ENCODE measurements around the gene CSH2.
"Not testable (repeated sequence)": the region's sequence is repeated elsewhere in the genome, so short reads cannot be mapped to it uniquely, and the experiment has no call there.

The CSH2 gene

DNA sequence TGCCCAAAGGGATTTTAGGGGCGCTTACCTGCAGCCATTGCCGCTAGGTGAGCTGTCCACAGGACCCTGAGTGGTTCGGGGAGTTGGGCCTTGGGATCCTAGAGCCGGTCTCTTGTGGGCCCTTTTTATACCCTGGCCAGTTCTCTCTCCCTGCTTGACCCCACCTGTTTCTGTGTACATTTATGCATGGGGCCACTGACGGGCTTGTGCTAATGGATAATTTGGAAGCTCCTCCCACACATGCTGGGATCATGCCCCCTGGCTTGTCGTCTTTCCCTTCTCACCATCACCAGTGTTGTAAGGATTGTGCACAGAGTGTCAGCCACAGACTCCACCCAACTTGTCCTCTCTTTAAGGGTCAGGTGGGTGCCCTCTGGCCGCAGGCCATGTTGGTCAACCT is at the start of gene CSH2:
Gene CSH2 (minus strand): TSS at position 101 of the 400 bp plus-strand sequence. CDS start 63 bp downstream, at position 38.
- DNase-seq = not testable (repeated sequence)

DNA sequence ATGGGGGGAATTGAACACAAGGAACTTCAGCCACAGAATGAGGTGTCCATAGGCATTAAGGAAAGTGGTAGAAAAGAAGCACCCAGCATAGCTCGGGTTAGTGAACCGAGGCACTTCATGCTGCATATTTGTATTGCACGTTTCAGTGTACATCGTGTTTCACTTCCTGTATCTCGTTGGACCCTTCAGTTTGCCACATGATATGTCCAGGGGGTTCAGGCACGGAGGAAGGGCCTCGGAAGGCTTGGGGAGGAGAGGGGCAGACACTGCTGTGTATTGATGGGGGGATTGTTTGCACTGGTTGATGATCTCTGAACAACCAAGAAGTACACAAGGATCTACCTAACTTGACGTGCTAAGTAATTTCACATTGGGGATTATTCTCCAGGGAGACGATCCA is 48.9 kb upstream of the CSH2 start:
- DNase-seq = not testable (repeated sequence)

DNA sequence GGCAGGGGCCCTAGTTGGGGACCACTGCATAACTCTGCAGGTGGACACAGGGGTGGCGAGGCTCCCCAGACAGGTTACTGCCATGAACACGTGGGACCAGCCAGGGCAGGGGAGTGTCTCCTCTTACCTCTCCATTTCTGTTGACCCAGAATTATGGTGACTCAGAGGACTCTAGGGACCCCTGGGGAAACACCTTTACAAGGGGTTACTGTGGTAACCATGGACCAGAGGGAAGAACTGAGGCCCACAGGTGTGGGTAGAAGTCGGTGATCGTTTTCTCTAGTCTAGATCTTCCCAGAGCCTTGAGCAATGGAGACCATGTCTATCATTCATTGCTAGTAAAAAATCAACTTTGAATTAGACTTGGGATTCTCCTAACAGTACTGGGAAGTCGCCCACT is 47.3 kb upstream of the CSH2 start:
- not testable (repeated sequence) for DNase-seq

DNA sequence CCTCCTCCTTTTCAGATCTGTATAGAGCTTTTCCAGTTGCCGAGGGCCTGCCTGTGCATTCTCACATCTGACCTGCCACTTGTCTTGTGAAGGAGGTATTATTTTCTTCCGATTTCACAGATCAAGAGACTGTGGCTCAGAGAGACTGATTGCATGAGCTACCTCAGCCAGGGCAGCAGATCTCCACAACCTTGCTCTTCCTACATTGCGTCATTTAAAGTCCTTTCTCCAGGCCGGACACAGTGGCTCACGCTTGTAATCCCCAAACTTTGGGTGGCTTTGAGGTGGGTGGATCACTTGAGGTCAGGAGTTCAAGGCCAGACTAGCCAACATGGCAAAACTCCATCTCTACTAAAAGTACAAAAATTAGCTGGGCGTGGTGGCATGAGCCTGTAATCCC is 46.6 kb upstream of the CSH2 start:
- not testable (repeated sequence) for DNase-seq

DNA sequence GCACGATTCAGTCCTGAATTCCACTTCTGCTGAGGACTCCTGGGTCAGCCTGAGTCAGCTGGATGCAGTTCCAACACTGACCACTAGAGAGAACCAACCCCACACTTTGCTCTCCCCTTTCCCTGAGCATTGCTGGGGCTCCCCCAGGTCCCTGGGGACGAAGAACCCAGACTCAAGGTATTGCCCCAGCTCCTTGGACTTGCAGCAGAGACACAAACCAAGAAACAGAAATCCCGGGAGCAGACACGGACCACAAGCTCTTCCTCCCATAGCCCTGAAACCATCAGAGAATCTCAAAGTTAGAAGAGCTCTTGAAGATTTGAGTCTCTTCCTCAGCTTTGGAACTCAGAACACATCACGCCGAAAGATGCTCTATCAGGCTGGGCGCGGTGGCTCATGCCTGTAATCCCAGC is 45.8 kb upstream of the CSH2 start:
- DNase-seq = peak; percentile 72

DNA sequence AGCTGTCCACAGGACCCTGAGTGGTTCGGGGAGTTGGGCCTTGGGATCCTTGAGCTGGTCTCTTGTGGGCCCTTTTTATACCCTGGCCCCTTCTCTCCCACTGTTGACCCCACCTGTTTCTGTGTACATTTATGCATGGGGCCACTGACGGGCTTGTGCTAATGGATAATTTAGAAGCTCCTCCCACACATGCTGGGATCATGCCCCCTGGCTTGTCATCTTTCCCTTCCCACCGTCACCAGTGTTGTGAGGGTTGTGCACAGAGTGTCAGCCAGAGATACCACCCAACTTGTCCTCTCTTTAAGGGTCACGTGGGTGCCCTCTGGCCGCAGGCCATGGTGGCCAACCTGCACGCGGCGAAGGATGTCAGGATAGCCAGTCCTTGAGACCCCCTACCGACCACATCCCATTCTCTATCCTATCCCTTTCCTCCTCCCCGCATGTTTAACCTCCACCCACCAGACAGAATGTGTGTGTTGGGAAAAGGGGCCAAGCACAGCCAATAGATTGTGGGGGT is 45.4 kb upstream of the CSH2 start, which contains the start of gene GH1:
Gene GH1 (minus strand): TSS at position 51 of the 517 bp plus-strand sequence. CDS start 63 bp downstream, outside the sequence.
- DNase-seq = not testable (repeated sequence)

DNA sequence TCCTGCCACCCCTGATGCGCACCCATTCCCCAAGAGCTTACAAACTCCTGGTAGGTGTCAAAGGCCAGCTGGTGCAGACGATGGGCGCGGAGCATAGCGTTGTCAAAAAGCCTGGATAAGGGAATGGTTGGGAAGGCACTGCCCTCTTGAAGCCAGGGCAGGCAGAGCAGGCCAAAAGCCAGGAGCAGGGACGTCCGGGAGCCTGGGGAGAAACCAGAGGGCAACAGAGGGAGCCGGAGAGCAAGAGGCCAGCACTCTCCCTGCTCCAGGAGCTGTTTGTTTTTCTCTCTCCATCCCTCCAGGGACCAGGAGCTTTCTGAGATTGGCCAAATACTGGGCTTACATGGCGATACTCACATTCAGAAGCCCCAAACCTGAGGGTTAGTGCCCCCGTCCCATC is 44.8 kb upstream of the CSH2 start:
- DNase-seq = no peak

DNA sequence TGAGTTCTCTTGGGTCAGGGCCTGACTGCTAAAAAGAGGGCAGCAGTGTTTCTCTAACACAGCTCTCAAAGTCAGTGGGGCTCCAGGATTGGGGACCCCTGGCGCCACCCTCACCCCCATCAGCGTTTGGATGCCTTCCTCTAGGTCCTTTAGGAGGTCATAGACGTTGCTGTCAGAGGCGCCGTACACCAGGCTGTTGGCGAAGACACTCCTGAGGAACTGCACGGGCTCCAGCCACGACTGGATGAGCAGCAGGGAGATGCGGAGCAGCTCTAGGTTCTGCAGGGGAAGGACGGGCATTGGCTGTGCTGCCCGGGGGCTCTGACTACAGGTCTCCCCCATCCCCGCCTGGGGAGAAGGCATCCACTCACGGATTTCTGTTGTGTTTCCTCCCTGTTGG is 44.2 kb upstream of the CSH2 start:
- DNase-seq = no peak

DNA sequence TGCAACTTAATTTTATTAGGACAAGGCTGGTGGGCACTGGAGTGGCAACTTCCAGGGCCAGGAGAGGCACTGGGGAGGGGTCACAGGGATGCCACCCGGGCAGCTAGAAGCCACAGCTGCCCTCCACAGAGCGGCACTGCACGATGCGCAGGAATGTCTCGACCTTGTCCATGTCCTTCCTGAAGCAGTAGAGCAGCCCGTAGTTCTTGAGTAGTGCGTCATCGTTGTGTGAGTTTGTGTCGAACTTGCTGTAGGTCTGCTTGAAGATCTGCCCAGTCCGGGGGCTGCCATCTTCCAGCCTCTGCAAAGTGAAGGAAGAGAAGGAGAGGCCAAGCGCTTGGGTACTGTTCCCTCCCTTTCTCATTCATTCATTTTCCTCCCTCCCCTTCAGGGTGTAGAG is 43.7 kb upstream of the CSH2 start:
- DNase-seq = not testable (repeated sequence)

DNA sequence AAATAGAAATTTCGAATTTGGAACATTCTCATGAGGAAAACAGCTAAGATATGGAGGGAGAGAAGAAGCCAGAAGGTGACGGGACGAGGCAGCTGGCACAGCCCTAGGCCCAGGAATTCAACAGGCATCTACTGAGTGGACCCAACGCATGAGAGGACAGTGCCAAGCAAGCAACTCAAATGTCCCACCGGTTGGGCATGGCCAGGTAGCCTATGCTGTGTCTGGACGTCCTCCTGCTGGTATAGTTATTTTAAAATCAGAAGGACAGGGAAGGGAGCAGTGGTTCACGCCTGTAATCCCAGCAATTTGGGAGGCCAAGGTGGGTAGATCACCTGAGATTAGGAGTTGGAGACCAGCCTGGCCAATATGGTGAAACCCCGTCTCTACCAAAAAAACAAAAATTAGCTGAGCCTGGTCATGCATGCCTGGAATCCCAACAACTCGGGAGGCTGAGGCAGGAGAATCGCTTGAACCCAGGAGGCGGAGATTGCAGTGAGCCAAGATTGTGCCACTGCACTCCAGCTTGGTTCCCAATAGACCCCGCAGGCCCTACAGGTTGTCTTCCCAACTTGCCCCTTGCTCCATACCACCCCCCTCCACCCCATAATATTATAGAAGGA is 43.2 kb upstream of the CSH2 start:
- no peak for DNase-seq

DNA sequence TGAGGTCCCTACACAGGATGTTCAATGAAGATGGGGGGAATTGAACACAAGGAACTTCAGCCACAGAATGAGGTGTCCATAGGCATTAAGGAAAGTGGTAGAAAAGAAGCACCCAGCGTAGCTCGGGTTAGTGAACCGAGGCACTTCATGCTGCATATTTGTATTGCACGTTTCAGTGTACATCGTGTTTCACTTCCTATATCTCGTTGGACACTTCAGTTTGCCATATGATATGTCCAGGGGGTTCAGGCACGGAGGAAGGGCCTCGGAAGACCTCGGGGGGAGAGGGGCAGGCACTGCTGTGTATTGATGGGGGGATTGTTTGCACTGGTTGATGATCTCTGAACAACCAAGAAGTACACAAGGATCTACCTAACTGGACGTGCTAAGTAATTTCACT is 42.3 kb upstream of the CSH2 start:
- DNase-seq = not testable (repeated sequence)

DNA sequence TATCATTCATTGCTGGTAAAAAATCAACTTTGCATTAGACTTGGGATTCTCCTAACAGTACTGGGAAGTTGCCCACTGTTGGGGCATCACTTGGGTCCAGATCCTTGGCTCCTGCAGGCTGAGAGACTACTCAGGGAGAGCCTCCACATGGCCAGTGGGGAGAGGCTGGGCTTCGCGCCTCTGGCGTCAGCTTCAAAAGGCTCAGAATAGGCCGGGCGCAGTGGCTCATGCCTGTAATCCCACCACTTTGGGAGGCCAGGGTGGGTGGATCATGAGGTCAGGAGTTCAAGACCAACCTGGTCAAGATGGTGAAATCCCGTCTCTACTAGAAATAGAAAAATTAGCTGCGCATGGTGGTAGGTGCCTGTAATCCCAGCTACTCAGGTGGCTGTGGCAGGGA is 41.0 kb upstream of the CSH2 start:
- DNase-seq = no peak

DNA sequence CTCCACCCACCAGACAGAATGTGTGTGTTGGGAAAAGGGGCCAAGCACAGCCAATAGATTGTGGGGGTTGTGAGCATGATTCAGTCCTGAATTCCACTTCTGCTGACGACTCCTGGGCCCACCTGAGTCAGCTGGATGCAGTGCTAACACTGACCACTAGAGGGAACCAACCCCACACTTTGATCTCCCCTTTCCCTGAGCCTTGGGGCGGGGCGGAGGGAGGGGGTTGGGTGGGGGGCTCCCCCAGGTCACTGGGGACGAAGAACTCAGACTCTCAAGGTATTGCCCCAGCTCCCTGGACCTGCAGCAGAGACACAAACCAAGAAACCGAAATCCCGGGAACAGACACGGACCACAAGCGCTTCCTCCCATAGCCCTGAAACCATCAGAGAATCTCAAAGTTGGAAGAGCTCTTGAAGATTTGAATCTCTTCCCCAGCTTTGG is 38.2 kb upstream of the CSH2 start:
- DNase-seq = peak; percentile 44

DNA sequence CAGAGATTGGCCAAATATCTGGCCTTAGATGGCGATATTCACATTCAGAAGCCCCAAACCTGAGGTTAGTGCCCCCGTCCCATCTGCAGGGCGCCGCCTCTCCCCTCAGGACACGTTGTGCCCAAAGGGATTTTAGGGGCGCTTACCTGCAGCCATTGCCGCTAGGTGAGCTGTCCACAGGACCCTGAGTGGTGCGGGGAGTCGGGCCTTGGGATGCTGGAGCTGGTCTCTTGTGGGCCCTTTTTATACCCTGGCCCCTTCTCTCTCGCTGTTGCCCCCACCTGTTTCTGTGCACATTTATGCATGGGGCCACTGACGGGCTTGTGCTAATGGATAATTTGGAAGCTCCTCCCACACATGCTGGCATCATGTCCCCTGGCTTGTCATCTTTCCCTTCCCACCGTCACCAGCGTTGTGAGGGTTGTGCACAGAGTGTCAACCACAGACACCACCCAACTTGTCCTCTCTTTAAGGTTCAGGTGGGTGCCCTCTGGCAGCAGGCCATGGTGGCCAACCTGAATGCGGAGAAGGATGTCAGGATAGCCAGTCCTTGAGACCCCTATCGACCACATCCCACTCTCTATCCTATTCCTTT is 37.7 kb upstream of the CSH2 start, which contains the start of gene CSHL1:
Gene CSHL1 (minus strand): TSS at position 218 of the 595 bp plus-strand sequence. CDS start 62 bp downstream, at position 156.
- no peak for DNase-seq

DNA sequence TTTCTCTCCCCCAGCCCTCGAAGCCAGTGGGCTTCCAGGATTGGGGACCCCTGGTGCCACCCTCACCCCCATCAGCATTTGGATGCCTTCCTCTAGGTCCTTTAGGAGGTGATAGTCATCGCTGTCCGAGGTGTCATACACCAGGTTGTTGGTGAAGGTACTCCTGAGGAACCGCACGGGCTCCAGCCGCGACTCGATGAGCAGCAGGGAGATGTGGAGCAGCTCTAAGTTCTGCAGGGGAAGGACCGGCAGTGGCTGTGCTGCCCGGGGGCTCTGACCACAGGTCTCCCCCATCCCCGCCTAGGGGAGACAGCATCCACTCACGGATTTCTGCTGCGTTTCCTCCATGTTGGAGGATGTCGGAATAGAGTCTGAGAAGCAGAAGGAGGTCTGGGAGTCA is 36.6 kb upstream of the CSH2 start:
- DNase-seq = no peak

DNA sequence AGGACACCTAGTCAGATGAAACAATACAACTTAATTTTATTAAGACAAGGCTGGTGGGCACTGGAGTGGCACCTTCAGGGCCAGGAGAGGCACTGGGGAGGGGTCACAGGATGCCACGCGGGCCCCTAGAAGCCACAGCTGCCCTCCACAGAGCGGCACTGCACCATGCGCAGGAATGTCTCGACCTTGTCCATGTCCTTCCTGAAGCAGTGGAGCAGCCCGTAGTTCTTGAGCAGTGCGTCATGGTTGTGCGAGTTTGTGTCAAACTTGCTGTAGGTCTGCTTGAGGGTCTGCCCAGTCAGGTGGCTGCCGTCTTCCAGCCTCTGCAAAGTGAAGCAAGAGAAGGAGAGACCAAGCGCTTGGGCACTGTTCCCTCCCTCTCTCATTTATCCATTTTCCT is 36.1 kb upstream of the CSH2 start:
- not testable (repeated sequence) for DNase-seq

DNA sequence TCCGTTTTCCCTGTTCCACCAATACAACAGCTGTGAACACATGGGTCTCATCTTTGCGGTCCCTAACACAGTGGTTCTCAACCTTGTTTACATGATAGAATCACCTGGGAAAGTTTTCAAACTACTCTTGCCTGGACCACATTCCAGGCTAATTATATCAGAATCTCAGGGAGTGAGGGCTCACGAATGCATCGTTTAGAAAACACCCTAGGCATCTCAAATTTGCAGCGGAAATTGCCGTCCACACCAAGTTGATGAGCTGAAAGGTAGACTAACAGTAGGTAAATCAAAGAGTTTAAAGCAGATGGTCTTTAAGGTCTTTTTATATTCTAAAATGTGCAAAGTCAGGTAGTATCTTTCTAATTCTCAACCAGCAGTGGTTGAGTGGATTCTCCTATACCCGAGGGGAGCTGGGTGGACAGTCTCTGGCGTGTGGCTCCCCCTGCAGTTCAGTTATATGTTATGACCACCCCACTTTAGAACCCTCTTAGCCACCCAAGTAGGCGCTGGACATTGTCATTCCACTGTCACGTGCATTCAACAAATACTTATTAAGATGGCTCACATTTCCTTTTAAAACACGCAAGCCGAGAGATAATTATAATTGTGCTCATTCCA is 33.8 kb upstream of the CSH2 start:
- DNase-seq = peak; percentile 19

DNA sequence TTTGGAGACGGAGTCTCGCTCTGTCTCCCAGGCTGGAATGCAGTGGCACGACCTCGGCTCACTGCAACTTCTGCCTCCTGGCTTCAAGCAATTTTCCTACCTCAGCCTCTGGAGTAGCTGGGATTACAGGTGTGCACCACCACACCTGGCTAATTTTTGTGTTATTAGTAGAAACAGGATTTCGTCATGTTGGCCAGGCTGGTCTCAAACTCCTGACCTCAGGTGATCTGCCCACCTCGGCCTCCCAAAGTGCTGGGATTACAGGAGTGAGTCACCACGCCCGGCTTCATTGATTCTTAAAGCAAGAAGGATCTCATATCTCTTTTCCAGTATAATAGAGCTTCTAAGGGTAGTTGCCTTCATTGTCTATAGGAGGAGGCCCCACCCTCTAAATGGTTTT is 31.3 kb upstream of the CSH2 start:
- not testable (repeated sequence) for DNase-seq

DNA sequence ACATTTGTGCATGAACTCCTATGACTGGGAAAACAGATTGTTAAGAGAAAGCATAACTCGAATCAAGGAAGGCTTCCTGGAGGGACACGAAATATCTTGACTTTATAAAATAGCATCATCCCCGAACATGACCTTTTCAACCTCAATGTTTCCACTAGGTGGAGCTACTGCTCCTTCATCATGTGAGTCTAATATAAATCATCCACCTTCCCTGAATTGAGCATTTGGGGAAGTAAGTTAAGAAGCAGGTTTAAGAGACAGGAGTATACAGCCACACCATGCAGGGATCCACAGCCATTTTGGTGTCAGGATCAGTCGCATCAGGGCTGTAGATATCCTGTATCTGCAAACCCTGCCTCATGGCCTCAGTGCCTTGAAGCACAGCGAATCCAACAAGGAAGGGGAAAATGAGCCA is 30.3 kb upstream of the CSH2 start:
- peak; percentile 19 for DNase-seq

DNA sequence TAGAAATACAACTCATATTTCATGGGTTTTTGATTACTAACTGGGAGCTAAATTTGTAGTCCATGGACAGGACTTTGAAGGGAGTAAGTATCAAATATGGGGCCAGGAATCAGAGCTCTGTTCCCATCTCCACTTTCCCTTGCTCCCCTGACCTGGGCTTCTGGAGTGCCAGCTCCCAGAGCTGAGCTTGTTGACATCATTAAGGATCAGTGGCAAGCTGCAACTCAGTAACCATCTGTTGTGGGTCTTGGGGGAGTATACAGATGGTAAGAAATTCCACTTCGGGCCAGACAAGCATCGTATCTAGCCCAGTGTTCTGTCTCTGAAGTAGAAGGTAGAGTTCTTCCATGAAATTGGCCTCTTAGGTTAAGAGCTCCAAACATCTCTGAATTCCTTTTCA is 28.5 kb upstream of the CSH2 start:
- not testable (repeated sequence) for DNase-seq

DNA sequence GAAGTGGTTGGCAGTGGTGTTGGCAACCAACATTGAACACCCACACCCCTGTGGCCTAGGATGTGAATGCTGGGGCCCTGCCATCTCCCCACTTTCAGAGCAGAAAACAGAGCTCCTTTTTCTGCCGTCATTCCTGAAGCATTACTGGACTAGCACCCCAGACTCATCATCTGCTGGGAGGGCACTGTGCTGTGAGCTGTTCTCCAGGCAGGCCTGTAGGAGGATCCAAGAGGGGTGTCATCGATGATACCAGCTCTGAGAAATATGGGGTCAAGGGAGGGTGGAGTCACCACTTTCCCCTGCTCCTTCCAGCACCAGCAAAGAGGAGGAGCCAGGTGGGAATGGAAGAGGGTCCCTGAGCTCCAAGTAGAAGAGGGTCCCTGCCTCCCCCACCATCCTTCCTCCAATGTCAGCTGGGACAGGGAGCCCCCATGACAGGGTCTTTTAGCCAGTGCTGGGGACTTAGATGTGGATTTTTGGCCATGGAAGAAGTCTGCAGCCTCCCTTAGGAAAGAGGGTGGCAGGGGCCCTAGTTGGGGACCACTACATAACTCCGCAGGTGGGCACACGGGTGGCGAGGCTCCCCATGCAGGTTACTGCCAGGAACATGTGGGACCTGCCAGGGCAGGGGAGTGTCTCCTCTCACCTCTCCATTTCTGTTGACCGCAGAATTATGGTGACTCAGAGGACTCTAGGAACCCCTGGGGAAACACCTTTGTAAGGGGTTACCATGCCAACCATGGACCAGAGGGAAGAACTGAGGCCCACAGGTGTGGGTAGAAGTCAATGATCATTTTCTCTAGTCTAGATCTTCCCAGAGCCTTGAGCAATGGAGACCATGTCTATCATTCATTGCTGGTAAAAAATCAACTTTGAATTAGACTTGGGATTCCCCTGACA is 25.7 kb upstream of the CSH2 start:
- DNase-seq = not testable (repeated sequence)

DNA sequence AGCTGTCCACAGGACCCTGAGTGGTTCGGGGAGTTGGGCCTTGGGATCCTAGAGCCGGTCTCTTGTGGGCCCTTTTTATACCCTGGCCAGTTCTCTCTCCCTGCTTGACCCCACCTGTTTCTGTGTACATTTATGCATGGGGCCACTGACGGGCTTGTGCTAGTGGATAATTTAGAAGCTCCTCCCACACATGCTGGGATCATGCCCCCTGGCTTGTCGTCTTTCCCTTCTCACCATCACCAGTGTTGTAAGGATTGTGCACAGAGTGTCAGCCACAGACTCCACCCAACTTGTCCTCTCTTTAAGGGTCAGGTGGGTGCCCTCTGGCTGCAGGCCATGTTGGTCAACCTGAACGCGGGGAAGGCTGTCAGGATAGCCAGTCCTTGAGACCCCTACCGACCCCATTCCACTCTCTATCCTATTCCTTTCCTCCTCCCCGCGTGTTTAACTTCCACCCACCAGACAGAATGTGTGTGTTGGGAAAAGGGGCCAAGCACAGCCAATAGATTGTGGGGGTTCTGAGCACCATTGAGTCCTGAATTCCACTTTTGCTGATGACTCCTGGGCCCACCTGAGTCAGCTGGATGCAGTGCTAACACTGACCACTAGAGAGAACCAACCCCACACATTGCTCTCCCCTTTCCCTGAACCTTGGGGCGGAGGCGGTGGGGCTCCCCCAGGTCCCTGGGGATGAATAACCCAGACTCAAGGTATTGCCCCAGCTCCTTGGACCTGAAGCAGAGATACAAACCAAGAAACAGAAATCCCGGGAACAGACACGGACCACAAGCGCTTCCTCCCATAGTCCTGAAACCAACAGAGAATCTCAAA is 23.3 kb upstream of the CSH2 start, which contains the start of gene CSH1:
Gene CSH1 (minus strand): TSS at position 51 of the 831 bp plus-strand sequence. CDS start 63 bp downstream, outside the sequence.
- DNase-seq = not testable (repeated sequence)
